ENCODE results near the gene FAM120AOS. TPM values are rescaled to one million over a fixed set of nuclear protein-coding genes. Genes with fewer than 3 reads are reported as not detected.

The FAM120AOS gene
- total RNA-seq, 1 experiment from 2014 or later, result 36.0 TPM

- ChIA-PET CTCF (no interaction called here), POLR2A (no interaction called here)
- intact Hi-C loops (cut with micrococcal nuclease; ENCODE audit: unreplicated experiment) (no loop called here), in situ Hi-C loops (cut with HindIII; ENCODE audit: low pct_unique_long_range_greater_than_20kb, low sequenced_read_pairs) (no loop called here)
- TF ChIP-seq POLR2AphosphoS5 (IDR thresholded peaks at IDR 0.05; ENCODE audit: low read depth, low read length) (no peak), CTCF (IDR thresholded peaks at IDR 0.05) (no peak), SIN3A (IDR thresholded peaks at IDR 0.05; ENCODE audit: borderline replicate concordance, insufficient read depth, low read depth, low read length) (no peak), TCF7L2 (IDR thresholded peaks at IDR 0.05; ENCODE audit: low read depth, low read length) (no peak)
- TF ChIP-seq, protein P1, sequence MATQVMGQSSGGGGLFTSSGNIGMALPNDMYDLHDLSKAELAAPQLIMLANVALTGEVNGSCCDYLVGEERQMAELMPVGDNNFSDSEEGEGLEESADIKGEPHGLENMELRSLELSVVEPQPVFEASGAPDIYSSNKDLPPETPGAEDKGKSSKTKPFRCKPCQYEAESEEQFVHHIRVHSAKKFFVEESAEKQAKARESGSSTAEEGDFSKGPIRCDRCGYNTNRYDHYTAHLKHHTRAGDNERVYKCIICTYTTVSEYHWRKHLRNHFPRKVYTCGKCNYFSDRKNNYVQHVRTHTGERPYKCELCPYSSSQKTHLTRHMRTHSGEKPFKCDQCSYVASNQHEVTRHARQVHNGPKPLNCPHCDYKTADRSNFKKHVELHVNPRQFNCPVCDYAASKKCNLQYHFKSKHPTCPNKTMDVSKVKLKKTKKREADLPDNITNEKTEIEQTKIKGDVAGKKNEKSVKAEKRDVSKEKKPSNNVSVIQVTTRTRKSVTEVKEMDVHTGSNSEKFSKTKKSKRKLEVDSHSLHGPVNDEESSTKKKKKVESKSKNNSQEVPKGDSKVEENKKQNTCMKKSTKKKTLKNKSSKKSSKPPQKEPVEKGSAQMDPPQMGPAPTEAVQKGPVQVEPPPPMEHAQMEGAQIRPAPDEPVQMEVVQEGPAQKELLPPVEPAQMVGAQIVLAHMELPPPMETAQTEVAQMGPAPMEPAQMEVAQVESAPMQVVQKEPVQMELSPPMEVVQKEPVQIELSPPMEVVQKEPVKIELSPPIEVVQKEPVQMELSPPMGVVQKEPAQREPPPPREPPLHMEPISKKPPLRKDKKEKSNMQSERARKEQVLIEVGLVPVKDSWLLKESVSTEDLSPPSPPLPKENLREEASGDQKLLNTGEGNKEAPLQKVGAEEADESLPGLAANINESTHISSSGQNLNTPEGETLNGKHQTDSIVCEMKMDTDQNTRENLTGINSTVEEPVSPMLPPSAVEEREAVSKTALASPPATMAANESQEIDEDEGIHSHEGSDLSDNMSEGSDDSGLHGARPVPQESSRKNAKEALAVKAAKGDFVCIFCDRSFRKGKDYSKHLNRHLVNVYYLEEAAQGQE (IDR thresholded peaks at IDR 0.05; ENCODE audit: insufficient read depth in 1 of 2, low read depth in 2 of 2, low read length in 1 of 2), result no peak
- no peak overlapping the region for H3K27ac ChIP-seq (ENCODE audit: low read length)
- no TSS peak for BruUV-seq (replicated peaks)
- DNase-seq (ENCODE audit: low read depth, low spot score), result no peak
- no peak for ATAC-seq
- no peaks in the 10 kb centered on the region for H3K4me1 ChIP-seq (ENCODE audit: control insufficient read depth, insufficient read depth, low read length)
- no peaks in the 10 kb centered on the region for H3K9me3 ChIP-seq (ENCODE audit: control insufficient read depth, insufficient read depth, low read depth, low read length)
- H3K36me3 ChIP-seq (ENCODE audit: control insufficient read depth, insufficient read depth, low read length), result peaks cover 4% of the 10 kb centered on the region
- no peaks in the 10 kb centered on the region for H3K27me3 ChIP-seq (ENCODE audit: control insufficient read depth, insufficient read depth, low read length)
- H3K4me3 ChIP-seq (ENCODE audit: low read depth in 2 of 2, low read length in 2 of 2), result no peak overlapping the region
These were observed 47.4 kb upstream of the FAM120AOS start for GRCh38 chr9:93500571-93501298.

DNA sequence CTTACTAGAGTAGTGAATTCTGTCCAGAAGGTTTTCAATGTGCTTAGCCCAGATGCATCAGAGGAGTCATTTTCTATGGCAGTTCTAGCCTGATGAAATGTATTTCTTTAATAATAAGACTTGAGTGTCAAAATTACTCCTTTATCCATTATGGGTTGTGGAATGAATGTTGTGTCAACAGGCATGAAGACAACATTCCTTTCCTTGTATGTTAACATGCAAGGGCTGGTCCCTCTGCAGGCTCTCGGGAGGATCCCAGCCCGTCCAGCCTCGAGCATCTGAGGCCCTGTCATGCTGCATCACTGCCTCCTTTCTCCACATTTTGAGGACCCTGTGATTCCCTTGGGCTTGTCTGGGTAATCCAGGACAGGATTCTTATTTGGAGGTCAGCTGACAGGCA is 42.9 kb upstream of the FAM120AOS start:
- CTCF ChIA-PET, result no interaction called here

More for the DNA sequence above, 42.9 kb upstream of the FAM120AOS start:
- H3K4me1 ChIP-seq (ENCODE audit: control insufficient read depth, insufficient read depth, low read length), result no peaks in the 10 kb centered on the region
- H3K4me3 ChIP-seq (ENCODE audit: low read depth in 2 of 2, low read length in 2 of 2), result no peak overlapping the region
- POLR2A ChIA-PET, result no interaction called here
- no peak for TF ChIP-seq CTCF (IDR thresholded peaks at IDR 0.05)
- no peak for TF ChIP-seq TCF7L2 (IDR thresholded peaks at IDR 0.05; ENCODE audit: low read depth, low read length)
- no peak for TF ChIP-seq POLR2AphosphoS5 (IDR thresholded peaks at IDR 0.05; ENCODE audit: low read depth, low read length)
- TF ChIP-seq SIN3A (IDR thresholded peaks at IDR 0.05; ENCODE audit: borderline replicate concordance, insufficient read depth, low read depth, low read length), result no peak
- TF ChIP-seq, protein P1 (IDR thresholded peaks at IDR 0.05; ENCODE audit: insufficient read depth in 1 of 2, low read depth in 2 of 2, low read length in 1 of 2), result no peak
- no peak overlapping the region for H3K27ac ChIP-seq (ENCODE audit: low read length)
- intact Hi-C loops (cut with micrococcal nuclease; ENCODE audit: unreplicated experiment), result no loop called here
- no TSS peak for BruUV-seq (replicated peaks)
- DNase-seq (ENCODE audit: low read depth, low spot score) (no peak), ATAC-seq (no peak)
- H3K9me3 ChIP-seq (ENCODE audit: control insufficient read depth, insufficient read depth, low read depth, low read length), result no peaks in the 10 kb centered on the region
- peaks cover 4% of the 10 kb centered on the region for H3K36me3 ChIP-seq (ENCODE audit: control insufficient read depth, insufficient read depth, low read length)
- no peaks in the 10 kb centered on the region for H3K27me3 ChIP-seq (ENCODE audit: control insufficient read depth, insufficient read depth, low read length)
- in situ Hi-C loops (cut with HindIII; ENCODE audit: low pct_unique_long_range_greater_than_20kb, low sequenced_read_pairs), result no loop called here
